Cardiac muscle cell (in vitro differentiated cells and primary cell): ENCODE results near the gene TAF4B. TPM values are rescaled to one million over a fixed set of nuclear protein-coding genes. Genes with fewer than 3 reads are reported as not detected.

Source experiments
- DNase-seq, 2 donors: peaks; one replicate each; pipeline versions ENCODE4 v3.0.0 to v3.0.0-alpha.2; 2010 to 2017; ENCODE audit warnings: low read depth in 1 of 2, low spot score in 1 of 2
- H3K27ac ChIP-seq: fragments of 200-600 bp; sonication (generic); 2 replicates; pipeline ENCODE4 v1.5.1; 2016
- H3K27me3 ChIP-seq: fragments of 200-600 bp; sonication (generic); 2 replicates; pipeline ENCODE4 v1.6.0; 2016; ENCODE audit warnings: control low read depth
- H3K36me3 ChIP-seq: fragments of 200-600 bp; sonication (generic); 2 replicates; pipeline ENCODE4 v1.5.1; 2016; ENCODE audit warnings: control low read depth
- H3K4me1 ChIP-seq: fragments of 200-600 bp; sonication (generic); 2 replicates; pipeline ENCODE4 v1.8.1; 2017; ENCODE audit warnings: low read depth, mild to moderate bottlenecking, mixed run types
- H3K4me3 ChIP-seq: fragments of 200-600 bp; sonication (generic); 2 replicates; pipeline ENCODE4 v1.5.1; 2016; ENCODE audit warnings: mild to moderate bottlenecking
- H3K9me3 ChIP-seq: fragments of 200-600 bp; sonication (generic); 2 replicates; pipeline ENCODE4 v1.5.1; 2017; ENCODE audit warnings: low read depth, mild to moderate bottlenecking, control low read depth
- CTCF ChIP-seq: IDR thresholded peaks from 2 replicates; pipeline ENCODE4 v1.5.1; 2012; ENCODE audit warnings: low read depth, mild to moderate bottlenecking, low read length
- polyA plus RNA-seq: library from polyadenylated mRNA; unstranded; fragments of >200 nt; fragmentation: Nextera tagmentation; extraction: Ambion mirVana; gene quantifications from 2 replicates; pipeline ENCODE4 v1.2.1, GENCODE V29; 2016
- total RNA-seq: library from RNA; depleted of rRNA; stranded (reverse); fragments of >200 nt; gene quantifications from 2 replicates; pipeline ENCODE4 v1.2.3, GENCODE V29; 2016

Gene TAF4B
- total and polyA plus RNA-seq, 2 experiments from 2014 or later = 1.5 to 8.2 TPM

GRCh38 chr18:26394047-26394654, 167.9 kb downstream of the TAF4B start:
- Histone ChIP-seq H3K27ac (no peak overlapping the region), H3K27me3 (no peaks in the 10 kb centered on the region), H3K4me1 (no peaks in the 10 kb centered on the region), H3K36me3 (no peaks in the 10 kb centered on the region), H3K4me3 (no peak overlapping the region), H3K9me3 (no peaks in the 10 kb centered on the region)
- no peak for DNase-seq
- no peak for TF ChIP-seq CTCF

GRCh38 chr18:26397019-26397418, 170.8 kb downstream of the TAF4B start:
- Histone ChIP-seq H3K27ac (no peak overlapping the region), H3K36me3 (no peaks in the 10 kb centered on the region), H3K9me3 (no peaks in the 10 kb centered on the region), H3K27me3 (no peaks in the 10 kb centered on the region), H3K4me3 (no peak overlapping the region), H3K4me1 (no peaks in the 10 kb centered on the region)
- no peak for DNase-seq
- no peak for TF ChIP-seq CTCF

GRCh38 chr18:26403491-26403890, 177.2 kb downstream of the TAF4B start:
- DNase-seq = no peak
- H3K27me3 ChIP-seq = no peaks in the 10 kb centered on the region
- H3K4me1 ChIP-seq = no peaks in the 10 kb centered on the region
- H3K36me3 ChIP-seq = no peaks in the 10 kb centered on the region
- TF ChIP-seq CTCF = no peak
- H3K4me3 ChIP-seq = no peak overlapping the region
- H3K9me3 ChIP-seq = no peaks in the 10 kb centered on the region
- H3K27ac ChIP-seq = no peak overlapping the region

GRCh38 chr18:26405190-26405801, 179.1 kb downstream of the TAF4B start:
- H3K9me3 ChIP-seq = no peaks in the 10 kb centered on the region
- TF ChIP-seq CTCF = peak; percentile 47
- H3K4me3 ChIP-seq = no peak overlapping the region
- H3K36me3 ChIP-seq = no peaks in the 10 kb centered on the region
- DNase-seq = peak; percentile 35 to 58
- no peaks in the 10 kb centered on the region for H3K4me1 ChIP-seq
- no peaks in the 10 kb centered on the region for H3K27me3 ChIP-seq
- H3K27ac ChIP-seq = no peak overlapping the region

GRCh38 chr18:26406324-26406723, 180.1 kb downstream of the TAF4B start:
- Histone ChIP-seq H3K9me3 (no peaks in the 10 kb centered on the region), H3K36me3 (no peaks in the 10 kb centered on the region), H3K4me1 (no peaks in the 10 kb centered on the region), H3K27me3 (no peaks in the 10 kb centered on the region), H3K4me3 (no peak overlapping the region), H3K27ac (no peak overlapping the region)
- no peak for TF ChIP-seq CTCF
- DNase-seq = no peak
